ENCODE measurements around the gene TNIK.

Gene TNIK

GRCh38 chr3:171095063-171095462, 365.1 kb downstream of the TNIK start:
- TF ChIP-seq ZFX (IDR thresholded peaks at IDR 0.05) (no peak), CTCF (conservative IDR thresholded peaks at IDR 0.05) (no peak)
- H3K27ac ChIP-seq, result no peak overlapping the region

DNA sequence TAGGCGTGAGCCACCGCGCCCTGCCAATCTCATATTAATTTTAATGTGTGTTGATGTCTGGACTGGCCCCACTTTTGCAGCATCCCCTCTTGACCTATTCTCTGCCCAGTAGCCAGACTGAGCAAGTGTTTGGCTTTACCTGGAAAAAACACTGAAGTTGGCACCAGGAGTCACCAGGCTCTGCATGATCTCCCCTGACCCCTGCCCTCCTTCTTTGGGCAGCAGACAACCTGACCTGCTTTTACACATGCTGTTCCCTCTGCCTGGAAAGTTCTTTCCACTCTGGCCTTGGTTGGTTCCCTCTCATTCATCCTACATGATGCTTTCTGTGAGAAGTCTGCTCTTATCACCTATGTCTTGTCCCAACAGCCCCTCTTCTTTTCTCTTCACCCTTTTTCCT, 365.8 kb downstream of the TNIK start:
- H3K27ac ChIP-seq, result no peak overlapping the region
- no peak for TF ChIP-seq ZFX (IDR thresholded peaks at IDR 0.05)
- no peak for TF ChIP-seq CTCF (conservative IDR thresholded peaks at IDR 0.05)

GRCh38 chr3:171093462-171093861, 366.7 kb downstream of the TNIK start:
- no peak for TF ChIP-seq ZFX (IDR thresholded peaks at IDR 0.05)
- TF ChIP-seq CTCF (conservative IDR thresholded peaks at IDR 0.05), result no peak
- no peak overlapping the region for H3K27ac ChIP-seq

- H3K27ac ChIP-seq, result no peak overlapping the region
- TF ChIP-seq ZFX (IDR thresholded peaks at IDR 0.05) (no peak), CTCF (conservative IDR thresholded peaks at IDR 0.05) (no peak)
Observed at GRCh38 chr3:171092467-171092911, 367.7 kb downstream of the TNIK start.

- H3K27ac ChIP-seq, result no peak overlapping the region
- no peak for TF ChIP-seq ZFX (IDR thresholded peaks at IDR 0.05)
- no peak for TF ChIP-seq CTCF (conservative IDR thresholded peaks at IDR 0.05)
Observed at GRCh38 chr3:171090321-171090720, 369.9 kb downstream of the TNIK start.

- H3K27ac ChIP-seq, result no peak overlapping the region
- TF ChIP-seq ZFX (IDR thresholded peaks at IDR 0.05), result no peak
- no peak for TF ChIP-seq CTCF (conservative IDR thresholded peaks at IDR 0.05)
Observed at GRCh38 chr3:171088964-171089754, 371.0 kb downstream of the TNIK start.

DNA sequence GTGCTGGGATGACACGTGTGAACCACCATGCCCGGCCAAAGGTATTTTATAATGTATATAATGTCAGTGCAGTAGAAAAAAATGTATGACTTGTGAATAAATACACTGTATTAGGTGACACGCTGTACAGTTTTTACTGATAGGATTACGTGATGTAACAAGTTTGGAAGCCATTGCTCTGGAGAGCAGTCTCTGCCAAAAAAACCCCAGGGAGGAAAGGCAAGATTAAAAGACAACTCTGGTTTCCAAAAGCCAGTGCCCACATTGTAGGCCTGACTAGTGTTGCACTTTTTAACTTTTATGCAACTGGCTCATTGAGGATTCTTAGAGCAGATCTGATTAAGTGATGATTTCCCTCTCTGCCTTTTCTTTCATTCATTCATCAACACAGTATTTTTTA, 371.7 kb downstream of the TNIK start:
- TF ChIP-seq CTCF (conservative IDR thresholded peaks at IDR 0.05) (no peak), ZFX (IDR thresholded peaks at IDR 0.05) (no peak)
- no peak overlapping the region for H3K27ac ChIP-seq
